H1 (cell line): ENCODE data around the gene CHST12. TPM values are rescaled to one million over a fixed set of nuclear protein-coding genes. Genes with fewer than 3 reads are reported as not detected.

Experiments used
- CTCF ChIA-PET: fragments of 300-600 bp; sonication (Branson Sonifier 250); formaldehyde crosslinking; loops from one replicate; lab custom pipeline; 2021; ENCODE audit not compliant: partially characterized antibody; lab: Charles Lee
- POLR2A ChIA-PET: fragments of 300-600 bp; sonication (Branson Sonifier 250); formaldehyde crosslinking; loops from one replicate; lab custom pipeline; 2021; ENCODE audit warnings: inconsistent platforms; ENCODE audit not compliant: partially characterized antibody; lab: Charles Lee
- DNase-seq, 2 experiments: peaks; one replicate each; pipeline versions ENCODE4 v3.0.0 to v3.0.0-alpha.2; 2010 to 2022; ENCODE audit warnings: low spot score in 2 of 2, low read depth in 1 of 2, mixed read lengths in 1 of 2
- FAIRE-seq: peaks from 2 replicates; lab custom pipeline; 2011; peaks lifted over from hg19 to GRCh38; lab: Jason Lieb, UNC
- H2AFZ ChIP-seq: 2 replicates; pipeline ENCODE4 v1.8.1; 2012; ENCODE audit warnings: low read length, inconsistent platforms
- H2AK5ac ChIP-seq: 2 replicates; pipeline ENCODE4 v1.6.1; 2013; ENCODE audit warnings: low read depth, low read length
- H2BK120ac ChIP-seq: replicated peaks from 2 replicates; pipeline ENCODE3; 2013; ENCODE audit warnings: low read depth, low read length, inconsistent platforms
- H2BK12ac ChIP-seq: 2 replicates; pipeline ENCODE4 v1.6.1; 2013; ENCODE audit warnings: low read depth, low read length
- H2BK15ac ChIP-seq: 2 replicates; pipeline ENCODE4 v1.6.1; 2013; ENCODE audit warnings: low read length
- H2BK20ac ChIP-seq: 2 replicates; pipeline ENCODE4 v1.6.1; 2013; ENCODE audit warnings: low read length
- H2BK5ac ChIP-seq: 2 replicates; pipeline ENCODE4 v1.6.1; 2013; ENCODE audit warnings: low read depth, low read length
- H3K14ac ChIP-seq: 2 replicates; pipeline ENCODE4 v1.6.1; 2013; ENCODE audit warnings: inconsistent platforms; ENCODE audit not compliant: insufficient read length
- H3K18ac ChIP-seq: 2 replicates; pipeline ENCODE4 v1.6.1; 2013; ENCODE audit warnings: low read length; ENCODE audit errors: extremely low read depth
- H3K23ac ChIP-seq: 2 replicates; pipeline ENCODE4 v1.6.1; 2013; ENCODE audit warnings: inconsistent platforms; ENCODE audit not compliant: insufficient read length
- H3K23me2 ChIP-seq: 2 replicates; pipeline ENCODE4 v1.6.1; 2013; ENCODE audit warnings: low read depth, low read length
- H3K27ac ChIP-seq: 2 replicates; pipeline ENCODE4 v1.6.1; 2011; ENCODE audit warnings: low read depth, low read length, inconsistent platforms
- H3K27me3 ChIP-seq, 4 experiments: replicated peaks in 1 of 4; 1 replicate in 1 of 4; 2 replicates in 3 of 4; pipeline versions ENCODE4 v1.6.1 to v1.8.1; 2011 to 2013; ENCODE audit warnings: low read length in 3 of 4, mild to moderate bottlenecking in 3 of 4, inconsistent platforms in 2 of 4, mixed read lengths in 2 of 4, moderate library complexity in 1 of 4; ENCODE audit not compliant: control insufficient read depth in 3 of 4, insufficient read depth in 3 of 4; ENCODE audit errors: extremely low read depth in 1 of 4
- H3K36me3 ChIP-seq, 4 experiments: 2 replicates each; pipeline versions ENCODE4 v1.6.1 to v1.8.1; 2011 to 2013; ENCODE audit warnings: mild to moderate bottlenecking in 4 of 4, low read length in 3 of 4, moderate library complexity in 2 of 4, control low read depth in 1 of 4, inconsistent platforms in 1 of 4; ENCODE audit not compliant: insufficient read depth in 4 of 4, control insufficient read depth in 2 of 4
- H3K4ac ChIP-seq: replicated peaks from 2 replicates; pipeline ENCODE3; 2013; ENCODE audit warnings: low read length, low read depth, mixed read lengths, inconsistent platforms; ENCODE audit not compliant: insufficient read length
- H3K4me1 ChIP-seq, 4 experiments: replicated peaks in 1 of 4; 1 replicate in 1 of 4; 2 replicates in 3 of 4; pipeline versions ENCODE4 v1.6.1 to v1.8.1; 2011 to 2013; ENCODE audit warnings: low read length in 3 of 4, inconsistent platforms in 2 of 4, mixed read lengths in 1 of 4; ENCODE audit not compliant: insufficient read depth in 4 of 4, control insufficient read depth in 3 of 4
- H3K4me2 ChIP-seq, 2 experiments: 2 replicates each; pipeline versions ENCODE4 v1.6.1 to v1.8.1; 2011 to 2013; ENCODE audit warnings: low read depth in 2 of 2, low read length in 2 of 2, control low read depth in 1 of 2, inconsistent platforms in 1 of 2, mild to moderate bottlenecking in 1 of 2; ENCODE audit not compliant: insufficient read depth in 1 of 2
- H3K4me3 ChIP-seq, 4 experiments: fragments of 200-600, 300-600 bp in 1 of 4; sonication (generic), shearing (Covaris generic), sonication (Bioruptor Twin) in 1 of 4; 2 replicates each; pipeline versions ENCODE4 v1.5.1 to v1.8.1; 2011 to 2016; ENCODE audit warnings: low read length in 4 of 4, low read depth in 3 of 4, control low read depth in 2 of 4, inconsistent platforms in 2 of 4, mild to moderate bottlenecking in 2 of 4, mixed read lengths in 1 of 4, moderate library complexity in 1 of 4; ENCODE audit not compliant: insufficient read depth in 2 of 4; ENCODE audit errors: extremely low read depth in 1 of 4
- H3K56ac ChIP-seq: replicated peaks from 2 replicates; pipeline ENCODE3; 2013; ENCODE audit warnings: low read depth, mild to moderate bottlenecking, mixed read lengths, low read length, inconsistent platforms; ENCODE audit not compliant: insufficient read length
- H3K79me1 ChIP-seq: 2 replicates; pipeline ENCODE4 v1.6.1; 2013; ENCODE audit warnings: low read depth, low read length, control low read depth
- H3K79me2 ChIP-seq, 2 experiments: 2 replicates each; pipeline versions ENCODE4 v1.6.1 to v1.8.1; 2012 to 2013; ENCODE audit warnings: low read length in 2 of 2, mild to moderate bottlenecking in 2 of 2, inconsistent platforms in 1 of 2; ENCODE audit not compliant: insufficient read depth in 2 of 2, control insufficient read depth in 1 of 2
- H3K9ac ChIP-seq, 4 experiments: replicated peaks in 1 of 4; 1 replicate in 1 of 4; 2 replicates in 3 of 4; pipeline versions ENCODE4 v1.6.1 to v1.8.1; 2011 to 2013; ENCODE audit warnings: low read depth in 3 of 4, low read length in 3 of 4, control low read depth in 2 of 4, mild to moderate bottlenecking in 2 of 4, moderate library complexity in 2 of 4, inconsistent platforms in 1 of 4; ENCODE audit errors: extremely low read depth in 1 of 4
- H3K9me3 ChIP-seq, 2 experiments: 2 replicates each; pipeline versions ENCODE4 v1.6.1 to v1.8.1; 2012 to 2013; ENCODE audit warnings: mild to moderate bottlenecking in 2 of 2, moderate library complexity in 2 of 2, control low read depth in 1 of 2, inconsistent platforms in 1 of 2, low read depth in 1 of 2, low read length in 1 of 2, mixed read lengths in 1 of 2; ENCODE audit not compliant: insufficient read depth in 2 of 2
- H4K20me1 ChIP-seq, 2 experiments: replicated peaks in 1 of 2; 2 replicates each; pipeline versions ENCODE3 to v1.8.1; 2011 to 2013; ENCODE audit warnings: inconsistent platforms in 2 of 2, low read length in 2 of 2, mild to moderate bottlenecking in 1 of 2; ENCODE audit not compliant: insufficient read depth in 2 of 2, control insufficient read depth in 1 of 2
- H4K5ac ChIP-seq: 2 replicates; pipeline ENCODE4 v1.6.1; 2013; ENCODE audit warnings: low read length, low read depth, mixed read lengths, inconsistent platforms; ENCODE audit not compliant: insufficient read length
- H4K8ac ChIP-seq: 2 replicates; pipeline ENCODE4 v1.8.0; 2013; ENCODE audit warnings: mild to moderate bottlenecking, moderate library complexity, low read length, inconsistent platforms; ENCODE audit not compliant: insufficient read depth; ENCODE audit errors: extremely low read depth
- H4K91ac ChIP-seq: replicated peaks from 2 replicates; pipeline ENCODE3; 2013; ENCODE audit warnings: low read length, mixed read lengths, inconsistent platforms; ENCODE audit not compliant: insufficient read length
- CHD2 ChIP-seq: IDR thresholded peaks from 2 replicates; pipeline ENCODE4 v1.6.1; 2012; ENCODE audit warnings: low read length, improper control_type of control experiment
- EGR1 ChIP-seq: IDR thresholded peaks from 2 replicates; pipeline ENCODE4 v1.6.1; 2011; ENCODE audit warnings: low read depth, low read length, borderline replicate concordance
- GTF2F1 ChIP-seq: IDR thresholded peaks from 2 replicates; pipeline ENCODE4 v1.6.1; 2012; ENCODE audit warnings: low read depth, low read length, improper control_type of control experiment, borderline replicate concordance
- RAD21 ChIP-seq, 2 experiments: IDR thresholded peaks in 1 of 2; conservative IDR thresholded peaks in 1 of 2; 2 replicates each; pipeline ENCODE4 v1.6.1; 2011; ENCODE audit warnings: low read depth in 2 of 2, low read length in 2 of 2, improper control_type of control experiment in 1 of 2, inconsistent platforms in 1 of 2, mild to moderate bottlenecking in 1 of 2, moderate library complexity in 1 of 2
- RNF2 ChIP-seq: fragments of 200-900, 300-1000 bp; sonication (generic); IDR thresholded peaks from 2 replicates; pipeline ENCODE4 v1.7.1; 2016; ENCODE audit warnings: borderline replicate concordance, low read depth, mild to moderate bottlenecking, antibody characterized with exemption, low read length; ENCODE audit not compliant: poor library complexity, severe bottlenecking; ENCODE audit errors: missing control alignments
- SIRT6 ChIP-seq: IDR thresholded peaks from one replicate; pipeline ENCODE4 v1.7.1; 2012; ENCODE audit warnings: low read length, inconsistent platforms
- SP4 ChIP-seq: IDR thresholded peaks from 2 replicates; pipeline ENCODE4 v1.6.1; 2012; ENCODE audit warnings: low read length, inconsistent platforms
- TAF7 ChIP-seq: optimal IDR thresholded peaks from 2 replicates; pipeline ENCODE3; 2011; ENCODE audit warnings: low read depth, mild to moderate bottlenecking, inconsistent platforms, low read length, moderate library complexity, borderline replicate concordance
- TEAD4 ChIP-seq: IDR thresholded peaks from 2 replicates; pipeline ENCODE4 v1.6.1; 2012; ENCODE audit warnings: low read depth, low read length, inconsistent platforms, mixed read lengths
- WGBS, 2 experiments: shearing (Covaris generic) in 1 of 2; methylation state at CpG; one replicate each; pipeline versions ENCODE4 v1.1.6 to v1.1.7; 2013 to 2015; ENCODE audit warnings: low lambda C conversion rate in 2 of 2, mixed read lengths in 2 of 2, inconsistent platforms in 1 of 2, low coverage in 1 of 2, missing lambda C conversion rate in 1 of 2; ENCODE audit not compliant: insufficient replicate concordance in 2 of 2, insufficient coverage in 1 of 2, insufficient read length in 1 of 2; ENCODE audit errors: extremely low coverage in 1 of 2, missing lambda C conversion rate in 1 of 2; 5-methylcytosine and 5-hydroxymethylcytosine counted together
- polyA plus RNA-seq, 7 experiments: library from polyadenylated mRNA; depleted of rRNA in 3 of 7; stranded (reverse) in 5 of 7; unstranded in 2 of 7; fragments of >200 nt in 5 of 7; fragments of 200-250 nt in 2 of 7; gene quantifications; 1 replicate in 5 of 7; 2 replicates in 1 of 7; 4 replicates in 1 of 7; pipeline versions ENCODE4 v1.2.1 to v1.2.3, GENCODE V29; 2011 to 2013; ENCODE audit warnings: missing spikeins in 2 of 7, mixed read lengths in 2 of 7
- total RNA-seq: library from RNA; stranded (reverse); fragmentation: NEBNext Ultra II Directional; extraction: Animal tissue kit (Norgen Biotek cat#: 25700); gene quantifications from 2 replicates; pipeline ENCODE4 v1.2.1, GENCODE V29; 2021
- TF ChIP-seq, protein P1 (sequence below), 3 experiments: IDR thresholded peaks; 1 replicate in 2 of 3; 2 replicates in 1 of 3; pipeline versions ENCODE4 v1.5.1 to v1.6.1; 2011; ENCODE audit warnings: low read length in 3 of 3, mild to moderate bottlenecking in 3 of 3, inconsistent platforms in 2 of 3, low read depth in 1 of 3, moderate library complexity in 1 of 3; ENCODE audit not compliant: insufficient read depth in 1 of 3; ENCODE audit errors: control extremely low read depth in 1 of 3

Gene CHST12
- total and polyA plus RNA-seq, 2 of the 8 experiments (the other 6 are each of a cell fraction or from before 2014, with no cell fraction given), result 13.4 to 24.1 TPM

DNA sequence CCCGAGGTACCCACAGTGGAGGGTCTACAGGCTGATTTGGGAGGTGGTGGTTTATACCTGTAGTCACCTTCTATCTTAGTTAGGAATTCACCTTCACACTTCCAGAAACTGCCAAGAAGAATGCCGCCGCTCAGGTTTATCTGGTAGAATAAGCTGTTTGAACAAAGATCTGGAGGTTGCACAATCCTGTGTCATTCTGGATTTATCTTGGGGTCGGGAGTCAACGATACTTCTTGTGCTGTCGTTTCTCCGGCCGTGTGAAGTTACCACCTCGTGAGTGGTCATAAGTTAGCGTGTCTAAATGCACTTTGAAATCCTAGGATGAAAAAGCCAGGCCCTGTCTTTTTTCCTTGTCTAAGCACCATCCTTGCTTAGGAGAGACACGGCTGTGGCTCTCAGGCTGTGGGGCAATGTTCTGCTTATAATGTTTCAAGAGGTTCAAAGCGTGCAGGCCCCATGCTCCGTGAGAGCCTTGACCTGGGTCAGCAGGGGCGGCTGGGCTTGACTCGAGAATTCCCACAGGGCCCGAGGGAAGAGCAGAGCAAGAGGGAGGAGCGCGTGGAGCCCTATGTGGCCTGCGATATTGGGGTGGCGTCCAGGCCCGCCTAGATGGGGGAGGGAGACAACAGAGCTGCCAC is 37.3 kb downstream of the CHST12 start:
- Histone ChIP-seq H3K4me2 (no peak overlapping the region), H3K4ac (no peak overlapping the region), H3K27ac (no peak overlapping the region), H3K23me2 (no peaks in the 10 kb centered on the region), H3K79me2 (no peaks in the 10 kb centered on the region; a peak in 1 of 4 replicates), H3K18ac (no peak overlapping the region), H3K14ac (no peak overlapping the region), H3K4me3 (no peak overlapping the region), H2AK5ac (no peak overlapping the region), H3K9me3 (peaks cover 0 to 4% of the 10 kb centered on the region in 2 experiments; a peak in 1 of 4 replicates), H3K27me3 (no peaks in the 10 kb centered on the region), H4K8ac (no peak overlapping the region; the same call in 1 of the 2 replicates), H2BK5ac (no peak overlapping the region), H2BK120ac (no peak overlapping the region), H3K23ac (no peak overlapping the region), H2BK20ac (no peak overlapping the region), H4K5ac (no peak overlapping the region), H2AFZ (no peak overlapping the region), H4K91ac (no peak overlapping the region), H3K36me3 (no peaks in the 10 kb centered on the region; a peak in 2 of 8 replicates), H3K56ac (no peak overlapping the region), H2BK12ac (no peak overlapping the region), H2BK15ac (no peak overlapping the region), H3K79me1 (no peaks in the 10 kb centered on the region), H3K9ac (no peak overlapping the region), H3K4me1 (no peaks in the 10 kb centered on the region), H4K20me1 (peaks cover 0 to 3% of the 10 kb centered on the region in 2 experiments)
- DNase-seq (no peak), FAIRE-seq (no peak)
- POLR2A ChIA-PET, result interaction anchor here (1.1 to 2.3 kb wide), 2 partner anchors 8 to 16 kb away, joined by 4 to 16 read pairs; no protein-coding TSS in a partner anchor
- TF ChIP-seq EGR1, result no peak
- TF ChIP-seq TAF7, result no peak
- TF ChIP-seq RAD21 (IDR thresholded peaks at IDR 0.05 in 1 of 2, conservative IDR thresholded peaks at IDR 0.05 in 1 of 2; ENCODE audit: low read depth in 2 of 2, low read length in 2 of 2), result no peak
- TF ChIP-seq CHD2, result no peak
- TF ChIP-seq GTF2F1, result no peak
- TF ChIP-seq SIRT6, result no peak
- no peak for TF ChIP-seq TEAD4
- no peak for TF ChIP-seq RNF2
- TF ChIP-seq SP4, result no peak
- TF ChIP-seq, protein P1, sequence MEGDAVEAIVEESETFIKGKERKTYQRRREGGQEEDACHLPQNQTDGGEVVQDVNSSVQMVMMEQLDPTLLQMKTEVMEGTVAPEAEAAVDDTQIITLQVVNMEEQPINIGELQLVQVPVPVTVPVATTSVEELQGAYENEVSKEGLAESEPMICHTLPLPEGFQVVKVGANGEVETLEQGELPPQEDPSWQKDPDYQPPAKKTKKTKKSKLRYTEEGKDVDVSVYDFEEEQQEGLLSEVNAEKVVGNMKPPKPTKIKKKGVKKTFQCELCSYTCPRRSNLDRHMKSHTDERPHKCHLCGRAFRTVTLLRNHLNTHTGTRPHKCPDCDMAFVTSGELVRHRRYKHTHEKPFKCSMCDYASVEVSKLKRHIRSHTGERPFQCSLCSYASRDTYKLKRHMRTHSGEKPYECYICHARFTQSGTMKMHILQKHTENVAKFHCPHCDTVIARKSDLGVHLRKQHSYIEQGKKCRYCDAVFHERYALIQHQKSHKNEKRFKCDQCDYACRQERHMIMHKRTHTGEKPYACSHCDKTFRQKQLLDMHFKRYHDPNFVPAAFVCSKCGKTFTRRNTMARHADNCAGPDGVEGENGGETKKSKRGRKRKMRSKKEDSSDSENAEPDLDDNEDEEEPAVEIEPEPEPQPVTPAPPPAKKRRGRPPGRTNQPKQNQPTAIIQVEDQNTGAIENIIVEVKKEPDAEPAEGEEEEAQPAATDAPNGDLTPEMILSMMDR (IDR thresholded peaks at IDR 0.05; ENCODE audit: control extremely low read depth in 1 of 3, insufficient read depth in 1 of 3, low read depth in 1 of 3, low read length in 3 of 3), result no peak
- CTCF ChIA-PET, result interaction anchor here (0.5 to 14.6 kb wide), 6 partner anchors 9 to 269 kb away, joined by 3 to 119 read pairs (median 4); no protein-coding TSS in a partner anchor
- 93% methylated on average over 19 of the region's 21 CpGs; no CpG with 5 or more reads in 1 of the 2 experiments for WGBS, 2 experiments
